NT2/D1 (cell line): ENCODE measurements around the gene PRKG1.

Source experiments
- SUZ12 ChIP-seq: IDR thresholded peaks from 2 replicates; pipeline ENCODE4 v1.6.1; 2011; ENCODE audit not compliant: insufficient read length, insufficient read depth; ENCODE audit errors: extremely low read depth
- ZNF274 ChIP-seq: IDR thresholded peaks from 2 replicates; pipeline ENCODE4 v1.6.1; 2011; ENCODE audit warnings: mild to moderate bottlenecking, low read depth, low read length

DNA sequence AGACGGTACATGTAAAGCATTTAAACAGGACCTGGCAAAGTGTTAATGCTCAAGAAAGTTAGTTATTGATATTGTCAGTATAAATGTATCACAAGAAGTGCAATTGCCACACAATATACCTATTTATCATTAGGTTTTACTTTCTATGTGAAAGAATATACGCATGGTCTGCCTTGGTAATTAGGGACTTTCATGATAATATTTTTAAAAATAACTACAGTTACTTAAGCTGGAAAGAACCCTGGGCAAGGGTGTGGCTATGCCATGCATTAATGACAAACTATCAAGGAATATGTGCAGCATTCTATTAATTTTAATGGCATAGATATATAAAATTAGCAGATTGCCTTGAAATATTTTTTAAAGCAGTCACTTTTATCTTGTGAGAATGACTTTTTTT, 433.9 kb downstream of the PRKG1 start:
- TF ChIP-seq SUZ12 = no peak
- no peak for TF ChIP-seq ZNF274
